Activated CD8-positive, alpha-beta T cell treated with anti-CD3 and anti-CD28 coated beads for 36 hours (primary cell): ENCODE results near the gene SPRR2A. TPM values are rescaled to one million over a fixed set of nuclear protein-coding genes. Genes with fewer than 3 reads are reported as not detected.
"Not testable (repeated sequence)": the region's sequence is repeated elsewhere in the genome, so short reads cannot be mapped to it uniquely, and the experiment has no call there.

Source experiments
- ATAC-seq: fragments of 200-7000 bp; cut with Tn5 transposase; one replicate; pipeline ENCODE4 v1.10.0; 2021; ENCODE audit warnings: mild to moderate bottlenecking, moderate library complexity
- CTCF ChIA-PET: fragments of 350-600 bp; sonication (Branson Sonifier 250); formaldehyde crosslinking; loops from one replicate; lab custom pipeline; 2021; ENCODE audit warnings: antibody characterized with exemption; lab: Charles Lee
- POLR2A ChIA-PET: fragments of 350-600 bp; sonication (Branson Sonifier 250); formaldehyde crosslinking; loops from one replicate; lab custom pipeline; 2021; ENCODE audit warnings: antibody characterized with exemption; lab: Charles Lee
- DNase-seq: peaks from one replicate; pipeline ENCODE4 v3.0.0-alpha.2; 2020
- H3K27ac Mint-ChIP-seq: one replicate; pipeline ENCODE4 v1.8.0; 2021; ENCODE audit warnings: mild to moderate bottlenecking, mixed read lengths
- H3K27me3 Mint-ChIP-seq: one replicate; pipeline ENCODE4 v1.8.0; 2021; ENCODE audit warnings: mixed read lengths
- H3K36me3 Mint-ChIP-seq: one replicate; pipeline ENCODE4 v1.8.0; 2021; ENCODE audit warnings: low read depth, mixed read lengths
- H3K4me1 Mint-ChIP-seq: one replicate; pipeline ENCODE4 v1.8.0; 2021; ENCODE audit warnings: low read depth, mixed read lengths
- H3K4me3 Mint-ChIP-seq: one replicate; pipeline ENCODE4 v1.8.0; 2021; ENCODE audit warnings: mild to moderate bottlenecking, moderate library complexity, mixed read lengths
- H3K9me3 Mint-ChIP-seq: one replicate; pipeline ENCODE4 v1.8.0; 2021; ENCODE audit warnings: mixed read lengths
- CTCF ChIP-seq: fragments of 200-600 bp; IDR thresholded peaks from one replicate; pipeline ENCODE4 v1.8.0; 2022; ENCODE audit warnings: antibody characterized with exemption, mild to moderate bottlenecking
- intact Hi-C: fragments of 100-400 bp; cut with micrococcal nuclease; formaldehyde crosslinking; loops from one replicate; pipeline ENCODE4 v1.10.0; 2022
- total RNA-seq, 2 experiments: library from RNA; stranded (reverse); gene quantifications; one replicate each; pipeline ENCODE4 v1.2.3, GENCODE V29; 2021

The SPRR2A gene
- total RNA-seq, 2 experiments from 2014 or later = not detected

DNA sequence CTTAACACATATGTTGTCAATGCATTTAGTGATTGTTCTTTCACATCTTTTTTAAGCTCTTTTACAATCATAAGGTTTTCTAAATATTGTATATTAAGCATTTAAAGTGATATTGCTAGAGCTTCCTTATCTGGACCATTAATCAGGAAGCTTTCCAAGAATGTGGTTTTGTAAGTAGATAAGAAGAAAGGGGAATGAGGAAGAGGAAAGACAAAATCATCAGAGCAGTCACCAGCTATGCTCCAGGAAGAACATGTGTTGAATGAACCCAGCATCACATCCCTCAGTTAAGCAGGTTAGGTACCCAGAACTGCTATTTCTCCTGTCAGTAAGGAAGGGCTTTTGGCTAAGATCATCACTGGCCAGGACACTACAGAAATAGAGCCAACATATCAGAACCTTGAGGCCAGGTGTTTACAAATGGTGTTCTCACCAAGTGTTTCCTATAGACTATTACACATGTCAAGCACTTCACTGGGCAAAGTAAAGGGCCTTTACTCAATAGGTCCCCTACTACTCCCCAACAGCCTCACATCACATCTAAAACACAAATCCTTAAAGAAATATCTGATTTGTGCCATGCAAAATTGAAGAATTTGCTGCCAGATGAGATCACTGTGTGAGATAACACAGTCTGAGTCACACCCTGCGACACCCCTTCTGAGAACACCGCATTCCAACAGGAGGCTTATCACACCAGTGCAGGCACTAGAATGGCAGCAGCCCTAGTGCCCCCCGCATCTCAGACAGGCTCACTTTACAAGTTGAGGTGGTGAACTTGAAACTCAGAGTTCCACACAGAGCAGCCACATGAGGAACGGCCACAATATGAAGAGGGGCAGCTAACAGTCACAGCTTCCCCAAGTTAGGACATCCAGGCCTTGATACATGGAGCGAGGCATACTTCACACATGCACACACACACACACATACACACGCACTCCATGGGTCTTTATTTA lies 1.8 kb upstream of the SPRR2A start:
- no peaks in the 10 kb centered on the region for H3K36me3 Mint-ChIP-seq
- H3K4me1 Mint-ChIP-seq = no peaks in the 10 kb centered on the region
- no peak for ATAC-seq
- no peaks in the 10 kb centered on the region for H3K9me3 Mint-ChIP-seq
- CTCF ChIA-PET = no interaction called here
- intact Hi-C loops = no loop called here
- H3K4me3 Mint-ChIP-seq = no peak overlapping the region
- H3K27ac Mint-ChIP-seq = no peak overlapping the region
- no peak for DNase-seq
- no peak for TF ChIP-seq CTCF
- POLR2A ChIA-PET = no interaction called here
- peaks cover 13% of the 10 kb centered on the region for H3K27me3 Mint-ChIP-seq

DNA sequence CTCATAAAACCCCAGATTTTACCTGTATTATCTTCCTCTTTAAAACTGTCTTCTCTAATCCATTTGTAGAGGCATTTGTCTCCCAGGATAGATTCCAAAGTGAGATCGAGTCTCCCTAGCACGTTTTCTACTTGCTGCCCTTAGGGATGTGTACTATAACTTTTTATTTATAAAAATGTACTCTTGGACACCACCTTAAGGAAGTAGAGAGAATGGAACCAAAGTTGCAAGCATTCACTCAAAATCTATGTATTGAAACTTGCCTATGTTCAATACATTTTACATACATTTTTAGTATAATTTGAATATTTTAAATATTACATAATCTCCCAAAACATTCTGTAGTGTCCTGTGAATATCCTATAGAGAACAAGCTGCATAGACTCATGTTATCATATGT lies 842 bp upstream of the SPRR2A start:
- H3K4me3 Mint-ChIP-seq = no peak overlapping the region
- ChIA-PET POLR2A (no interaction called here), CTCF (no interaction called here)
- no peak overlapping the region for H3K27ac Mint-ChIP-seq
- H3K4me1 Mint-ChIP-seq = no peaks in the 10 kb centered on the region
- DNase-seq (no peak), ATAC-seq (no peak)
- no peaks in the 10 kb centered on the region for H3K9me3 Mint-ChIP-seq
- H3K36me3 Mint-ChIP-seq = no peaks in the 10 kb centered on the region
- intact Hi-C loops = no loop called here
- H3K27me3 Mint-ChIP-seq = peaks cover 15% of the 10 kb centered on the region
- no peak for TF ChIP-seq CTCF

DNA sequence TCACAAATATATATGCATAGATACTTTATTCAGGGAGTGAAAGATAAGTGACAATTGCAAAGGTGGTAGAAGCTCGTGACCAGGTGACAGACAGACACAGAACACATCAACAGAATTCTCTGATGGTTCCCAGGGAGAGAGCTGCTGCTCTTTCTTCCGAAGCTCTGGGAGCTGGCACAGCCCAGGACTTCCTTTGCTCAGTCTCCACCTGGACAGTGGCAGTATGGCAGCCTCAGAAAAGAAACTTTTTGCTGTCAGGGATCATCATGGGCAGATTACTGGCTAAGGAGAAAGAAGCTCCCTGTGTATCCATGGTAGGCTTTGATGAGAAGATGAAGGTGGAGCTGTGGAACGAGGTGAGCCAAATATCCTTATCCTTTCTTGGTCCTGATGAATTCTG lies 1.2 kb downstream of the SPRR2A start:
- not testable (repeated sequence) for DNase-seq

GRCh38 chr1:153049211-153049610 lies 8.1 kb downstream of the SPRR2A start:
- H3K36me3 Mint-ChIP-seq = no peaks in the 10 kb centered on the region
- no peak overlapping the region for H3K4me3 Mint-ChIP-seq
- no peaks in the 10 kb centered on the region for H3K4me1 Mint-ChIP-seq
- DNase-seq (no peak), ATAC-seq (no peak)
- TF ChIP-seq CTCF = no peak
- ChIA-PET POLR2A (no interaction called here), CTCF (no interaction called here)
- no peak overlapping the region for H3K27ac Mint-ChIP-seq
- no peaks in the 10 kb centered on the region for H3K9me3 Mint-ChIP-seq
- intact Hi-C loops = no loop called here
- H3K27me3 Mint-ChIP-seq = peaks cover 32% of the 10 kb centered on the region

More for the DNA sequence above, 1.2 kb downstream of the SPRR2A start:
- H3K4me1 Mint-ChIP-seq, H3K36me3 Mint-ChIP-seq, H3K9me3 Mint-ChIP-seq, ATAC-seq, H3K27ac Mint-ChIP-seq, CTCF ChIA-PET, intact Hi-C loops, POLR2A ChIA-PET, H3K4me3 Mint-ChIP-seq: not testable (repeated sequence)
- H3K27me3 Mint-ChIP-seq = peaks cover 24% of the 10 kb centered on the region

GRCh38 chr1:153040950-153041631 lies 16.2 kb downstream of the SPRR2A start, which contains the start of gene SPRR2D:
TSS of gene SPRR2D (minus strand) at chr1:153041120. CDS start at chr1:153040346, 774 bp downstream.
- Mint-ChIP-seq H3K4me1 (no peaks in the 10 kb centered on the region), H3K4me3 (no peak within 1 kb of the TSS), H3K27ac (no peak within 1 kb of the TSS), H3K36me3 (no peaks in the 10 kb centered on the region), H3K27me3 (peaks cover 34% of the 10 kb centered on the region), H3K9me3 (no peaks in the 10 kb centered on the region)
- POLR2A ChIA-PET = no interaction called here
- intact Hi-C loops = no loop called here
- CTCF ChIA-PET = no interaction called here
- ATAC-seq (no peak), DNase-seq (no peak)
- TF ChIP-seq CTCF = no peak
